Cardiac muscle cell (in vitro differentiated cells and primary cell): ENCODE results near the gene EXOC6B. TPM values are rescaled to one million over a fixed set of nuclear protein-coding genes. Genes with fewer than 3 reads are reported as not detected.

Source experiments
- DNase-seq, 2 donors: peaks; one replicate each; pipeline versions ENCODE4 v3.0.0 to v3.0.0-alpha.2; 2010 to 2017; ENCODE audit warnings: low read depth in 1 of 2, low spot score in 1 of 2
- H3K27ac ChIP-seq: fragments of 200-600 bp; sonication (generic); 2 replicates; pipeline ENCODE4 v1.5.1; 2016
- H3K27me3 ChIP-seq: fragments of 200-600 bp; sonication (generic); 2 replicates; pipeline ENCODE4 v1.6.0; 2016; ENCODE audit warnings: control low read depth
- H3K36me3 ChIP-seq: fragments of 200-600 bp; sonication (generic); 2 replicates; pipeline ENCODE4 v1.5.1; 2016; ENCODE audit warnings: control low read depth
- H3K4me1 ChIP-seq: fragments of 200-600 bp; sonication (generic); 2 replicates; pipeline ENCODE4 v1.8.1; 2017; ENCODE audit warnings: low read depth, mild to moderate bottlenecking, mixed run types
- H3K4me3 ChIP-seq: fragments of 200-600 bp; sonication (generic); 2 replicates; pipeline ENCODE4 v1.5.1; 2016; ENCODE audit warnings: mild to moderate bottlenecking
- H3K9me3 ChIP-seq: fragments of 200-600 bp; sonication (generic); 2 replicates; pipeline ENCODE4 v1.5.1; 2017; ENCODE audit warnings: low read depth, mild to moderate bottlenecking, control low read depth
- polyA plus RNA-seq: library from polyadenylated mRNA; unstranded; fragments of >200 nt; fragmentation: Nextera tagmentation; extraction: Ambion mirVana; gene quantifications from 2 replicates; pipeline ENCODE4 v1.2.1, GENCODE V29; 2016
- total RNA-seq: library from RNA; depleted of rRNA; stranded (reverse); fragments of >200 nt; gene quantifications from 2 replicates; pipeline ENCODE4 v1.2.3, GENCODE V29; 2016
- TF ChIP-seq, protein P1 (sequence below): IDR thresholded peaks from 2 replicates; pipeline ENCODE4 v1.5.1; 2012; ENCODE audit warnings: low read depth, mild to moderate bottlenecking, low read length

Gene EXOC6B
- total and polyA plus RNA-seq, 2 experiments from 2014 or later: 21.7 to 23.9 TPM

DNA sequence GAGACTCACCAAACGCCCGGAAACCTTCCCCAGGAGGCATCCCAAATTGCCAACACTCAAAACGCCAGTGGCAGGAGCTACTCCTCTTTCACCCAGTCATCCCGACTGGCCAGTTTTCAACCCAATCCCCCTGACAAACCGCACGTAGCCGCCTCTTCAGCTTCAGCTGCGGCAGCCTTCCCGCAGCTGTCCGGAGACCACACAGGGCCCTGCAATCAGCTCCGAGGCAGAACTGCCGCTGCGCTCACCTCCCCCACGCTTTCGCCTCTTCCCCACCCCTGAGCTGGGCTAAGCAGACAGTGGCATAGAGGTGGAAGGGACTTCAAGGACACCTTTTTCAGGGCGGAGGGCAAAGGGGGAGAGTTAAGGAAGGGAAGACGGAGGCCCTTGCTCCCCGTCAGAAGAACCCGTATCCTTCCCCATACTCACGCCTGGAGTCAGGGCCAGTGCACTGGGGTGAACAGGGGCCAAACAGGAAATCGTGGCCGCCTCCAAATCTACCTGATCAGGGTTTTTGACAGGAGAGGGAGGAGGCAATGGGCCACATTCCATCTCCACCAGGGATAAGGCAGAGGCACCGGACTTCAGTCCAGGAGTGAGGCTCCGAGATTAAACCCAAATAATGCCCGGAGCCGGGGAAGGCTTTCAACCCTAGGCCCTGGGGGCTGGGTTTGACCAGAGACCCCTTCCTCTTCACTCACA is 695.0 kb downstream of the EXOC6B start:
- TF ChIP-seq, protein P1, sequence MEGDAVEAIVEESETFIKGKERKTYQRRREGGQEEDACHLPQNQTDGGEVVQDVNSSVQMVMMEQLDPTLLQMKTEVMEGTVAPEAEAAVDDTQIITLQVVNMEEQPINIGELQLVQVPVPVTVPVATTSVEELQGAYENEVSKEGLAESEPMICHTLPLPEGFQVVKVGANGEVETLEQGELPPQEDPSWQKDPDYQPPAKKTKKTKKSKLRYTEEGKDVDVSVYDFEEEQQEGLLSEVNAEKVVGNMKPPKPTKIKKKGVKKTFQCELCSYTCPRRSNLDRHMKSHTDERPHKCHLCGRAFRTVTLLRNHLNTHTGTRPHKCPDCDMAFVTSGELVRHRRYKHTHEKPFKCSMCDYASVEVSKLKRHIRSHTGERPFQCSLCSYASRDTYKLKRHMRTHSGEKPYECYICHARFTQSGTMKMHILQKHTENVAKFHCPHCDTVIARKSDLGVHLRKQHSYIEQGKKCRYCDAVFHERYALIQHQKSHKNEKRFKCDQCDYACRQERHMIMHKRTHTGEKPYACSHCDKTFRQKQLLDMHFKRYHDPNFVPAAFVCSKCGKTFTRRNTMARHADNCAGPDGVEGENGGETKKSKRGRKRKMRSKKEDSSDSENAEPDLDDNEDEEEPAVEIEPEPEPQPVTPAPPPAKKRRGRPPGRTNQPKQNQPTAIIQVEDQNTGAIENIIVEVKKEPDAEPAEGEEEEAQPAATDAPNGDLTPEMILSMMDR: no peak

DNA sequence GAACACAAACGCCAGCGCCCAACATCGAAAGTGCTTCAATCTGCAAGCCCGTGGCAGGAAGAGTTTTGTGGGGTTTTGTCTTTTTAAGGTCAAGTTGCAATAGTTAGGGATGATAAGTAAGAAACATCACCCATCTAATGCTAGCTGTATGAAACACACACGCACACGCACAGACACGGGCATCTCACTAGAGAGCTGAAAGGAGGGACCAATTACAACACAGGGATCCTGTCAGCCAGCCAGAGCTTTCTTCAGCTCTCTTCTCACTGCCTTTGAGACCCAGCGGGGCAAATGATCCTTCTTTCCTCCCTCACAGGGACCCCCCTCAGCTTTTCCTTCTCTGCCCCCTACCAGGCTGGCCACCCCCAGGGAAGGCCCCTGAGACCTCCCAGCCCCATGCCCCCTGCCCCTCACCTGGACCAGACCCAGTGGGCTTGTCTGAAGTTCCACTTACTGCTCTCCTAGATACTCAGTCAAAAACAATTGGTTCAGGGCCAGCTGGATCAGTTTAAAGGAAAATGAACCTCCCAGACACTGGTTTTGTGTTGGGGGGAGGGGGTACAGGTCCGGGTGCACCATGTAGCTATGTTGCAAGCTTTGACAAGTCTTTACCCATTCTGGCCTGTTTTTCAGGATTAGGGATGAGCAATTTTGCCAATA is 696.0 kb downstream of the EXOC6B start:
- H3K9me3 ChIP-seq: no peaks in the 10 kb centered on the region
- peaks cover 6% of the 10 kb centered on the region for H3K27me3 ChIP-seq
- no peak overlapping the region for H3K4me3 ChIP-seq
- peak in 1 of 2 donors; percentile 70 for DNase-seq
- H3K27ac ChIP-seq: no peak overlapping the region
- no peaks in the 10 kb centered on the region for H3K36me3 ChIP-seq
- TF ChIP-seq, protein P1: no peak
- no peaks in the 10 kb centered on the region for H3K4me1 ChIP-seq

More for the DNA sequence above, 695.0 kb downstream of the EXOC6B start:
- Histone ChIP-seq H3K36me3 (no peaks in the 10 kb centered on the region), H3K27ac (no peak overlapping the region), H3K4me3 (no peak overlapping the region), H3K27me3 (peaks cover 6% of the 10 kb centered on the region), H3K4me1 (no peaks in the 10 kb centered on the region), H3K9me3 (no peaks in the 10 kb centered on the region)
- peak in 1 of 2 donors; percentile 30 for DNase-seq

DNA sequence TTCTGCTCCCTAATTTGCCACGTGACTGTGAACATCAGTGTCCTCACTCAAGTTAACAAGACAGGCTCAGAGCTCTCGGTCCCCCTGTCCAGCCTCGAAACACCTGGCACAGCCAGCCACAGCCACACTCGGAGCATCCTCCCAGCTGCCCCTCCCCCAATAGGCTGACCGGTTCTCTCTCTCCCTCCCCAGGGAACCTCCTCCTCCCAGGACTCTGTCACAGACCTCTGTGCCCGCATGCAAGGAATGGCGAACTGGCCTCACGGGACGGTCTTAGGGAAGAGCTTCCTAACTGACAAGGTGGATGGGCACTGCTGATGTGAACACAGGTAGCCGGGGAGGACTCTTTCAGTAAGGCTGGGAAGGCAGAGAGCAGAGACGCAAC is 697.0 kb downstream of the EXOC6B start:
- H3K9me3 ChIP-seq: no peaks in the 10 kb centered on the region
- H3K27me3 ChIP-seq: peaks cover 6% of the 10 kb centered on the region
- no peak for DNase-seq
- TF ChIP-seq, protein P1: no peak
- H3K4me1 ChIP-seq: no peaks in the 10 kb centered on the region
- H3K27ac ChIP-seq: no peak overlapping the region
- H3K36me3 ChIP-seq: no peaks in the 10 kb centered on the region
- H3K4me3 ChIP-seq: no peak overlapping the region

DNA sequence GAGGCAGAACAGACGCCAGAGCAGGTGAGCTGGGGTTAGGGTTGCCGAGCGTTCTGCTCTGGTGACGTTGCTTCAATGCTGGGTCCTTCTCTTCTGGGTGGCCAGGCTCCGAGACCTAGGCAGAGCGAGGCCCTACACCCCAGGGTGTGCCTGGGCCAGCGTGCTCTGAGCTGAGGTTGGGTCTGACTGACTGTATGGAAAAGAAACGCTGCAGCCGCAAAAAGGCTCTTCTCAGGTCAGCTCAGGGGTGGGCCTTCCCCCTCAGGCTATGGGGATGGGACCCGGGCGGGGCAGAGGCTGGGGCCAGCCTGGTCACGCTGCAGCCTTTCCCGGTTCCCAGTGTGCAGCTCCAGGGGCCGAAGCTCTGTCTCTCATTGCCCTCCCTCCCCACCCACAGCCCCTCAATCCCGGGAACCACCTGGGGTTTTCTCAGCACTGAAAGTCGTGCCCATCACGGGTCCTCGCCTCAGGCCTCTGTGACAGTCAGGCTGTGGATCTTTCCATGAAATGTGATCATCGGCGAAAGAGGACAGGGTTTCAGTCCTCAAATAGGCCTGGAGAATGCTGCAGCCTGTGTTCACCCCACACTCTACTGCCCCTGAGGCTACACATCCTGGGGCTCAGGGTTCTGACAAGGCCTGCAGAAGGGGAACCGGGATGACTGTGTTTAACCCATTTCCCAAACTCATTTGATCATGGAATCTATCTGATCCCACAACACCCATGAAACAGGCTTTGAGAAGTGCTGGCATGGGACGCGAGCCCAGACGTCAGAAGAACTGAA is 697.6 kb downstream of the EXOC6B start:
- H3K27me3 ChIP-seq: peaks cover 6% of the 10 kb centered on the region
- H3K27ac ChIP-seq: no peak overlapping the region
- no peaks in the 10 kb centered on the region for H3K36me3 ChIP-seq
- H3K9me3 ChIP-seq: no peaks in the 10 kb centered on the region
- no peak overlapping the region for H3K4me3 ChIP-seq
- DNase-seq: no peak
- TF ChIP-seq, protein P1: no peak
- H3K4me1 ChIP-seq: no peaks in the 10 kb centered on the region

DNA sequence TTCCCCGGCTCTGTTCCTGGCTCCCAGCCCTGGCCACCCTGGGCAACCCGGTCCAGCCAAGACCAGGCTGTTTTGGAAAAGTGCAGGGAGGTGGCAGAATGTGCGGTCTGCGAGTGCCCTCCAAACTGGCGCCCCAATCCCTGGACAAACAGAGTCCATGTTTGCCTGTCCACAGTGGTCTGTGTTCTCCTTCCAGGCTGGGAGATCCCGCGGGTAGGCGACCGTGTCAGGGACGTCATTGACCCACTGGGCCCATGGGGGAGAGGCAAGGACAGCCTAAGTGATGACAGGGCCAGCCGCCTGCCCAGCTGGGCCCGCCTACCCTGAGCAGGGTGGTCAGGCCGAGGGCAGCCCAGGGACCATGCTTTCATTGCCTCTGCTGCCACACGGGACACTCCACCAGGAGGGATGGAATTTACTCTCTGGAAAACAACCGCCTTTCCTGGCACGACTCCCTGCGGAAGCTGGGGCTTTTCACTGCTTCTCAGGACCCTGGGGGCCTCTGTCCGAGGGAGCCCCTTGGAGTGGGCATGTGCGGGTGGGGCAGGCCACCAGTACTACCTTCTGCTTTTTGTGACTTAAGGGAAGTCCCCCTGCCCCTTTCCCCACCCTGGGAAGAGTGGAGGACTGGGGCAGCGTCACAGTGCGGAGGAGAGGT is 698.3 kb downstream of the EXOC6B start:
- TF ChIP-seq, protein P1: no peak
- Histone ChIP-seq H3K36me3 (no peaks in the 10 kb centered on the region), H3K4me3 (no peak overlapping the region), H3K9me3 (no peaks in the 10 kb centered on the region), H3K27ac (no peak overlapping the region), H3K4me1 (no peaks in the 10 kb centered on the region), H3K27me3 (peaks cover 6% of the 10 kb centered on the region)
- DNase-seq: no peak
